ENCODE measurements around the gene PPM1F.

DNA sequence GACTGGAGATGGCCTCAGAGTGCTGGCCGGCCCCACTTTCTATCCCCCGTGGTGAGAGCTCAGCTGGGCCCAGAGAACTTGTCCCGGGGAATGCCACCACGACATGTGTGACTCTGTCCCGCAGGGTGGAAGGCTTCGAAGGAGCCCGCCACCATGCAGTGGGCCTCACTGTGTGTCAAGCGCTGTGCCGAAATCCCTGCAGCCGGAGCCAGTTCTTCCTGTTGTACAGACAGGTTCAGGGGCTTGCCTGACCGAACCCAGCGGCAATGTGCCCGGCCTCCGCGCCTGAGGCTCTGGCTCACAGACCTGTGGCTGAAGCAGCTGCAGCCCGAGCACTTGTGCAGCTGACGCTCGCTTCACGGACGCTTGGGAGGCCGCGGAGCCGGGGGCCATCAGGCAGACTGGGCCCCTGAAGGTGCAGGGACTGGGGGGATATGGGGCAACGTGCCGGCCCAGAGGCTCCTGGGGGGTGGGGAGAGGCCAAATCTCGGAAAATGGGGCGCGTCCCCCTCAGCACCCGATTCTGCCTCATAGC lies 650 bp downstream of the PPM1F start:
- TF ChIP-seq GLIS3 (CRISPR knock-in tag; IDR thresholded peaks at IDR 0.05) (no peak), RARB (CRISPR knock-in tag; IDR thresholded peaks at IDR 0.05) (no peak), SNAI2 (CRISPR knock-in tag; IDR thresholded peaks at IDR 0.05) (no peak), ZNF70 (CRISPR knock-in tag; IDR thresholded peaks at IDR 0.05) (no peak), ZFP3 (CRISPR knock-in tag; IDR thresholded peaks at IDR 0.05) (no peak)
- TF ChIP-seq, protein P1, sequence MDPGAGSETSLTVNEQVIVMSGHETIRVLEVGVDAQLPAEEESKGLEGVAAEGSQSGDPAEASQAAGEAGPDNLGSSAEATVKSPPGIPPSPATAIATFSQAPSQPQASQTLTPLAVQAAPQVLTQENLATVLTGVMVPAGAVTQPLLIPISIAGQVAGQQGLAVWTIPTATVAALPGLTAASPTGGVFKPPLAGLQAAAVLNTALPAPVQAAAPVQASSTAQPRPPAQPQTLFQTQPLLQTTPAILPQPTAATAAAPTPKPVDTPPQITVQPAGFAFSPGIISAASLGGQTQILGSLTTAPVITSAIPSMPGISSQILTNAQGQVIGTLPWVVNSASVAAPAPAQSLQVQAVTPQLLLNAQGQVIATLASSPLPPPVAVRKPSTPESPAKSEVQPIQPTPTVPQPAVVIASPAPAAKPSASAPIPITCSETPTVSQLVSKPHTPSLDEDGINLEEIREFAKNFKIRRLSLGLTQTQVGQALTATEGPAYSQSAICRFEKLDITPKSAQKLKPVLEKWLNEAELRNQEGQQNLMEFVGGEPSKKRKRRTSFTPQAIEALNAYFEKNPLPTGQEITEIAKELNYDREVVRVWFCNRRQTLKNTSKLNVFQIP (CRISPR knock-in tag; IDR thresholded peaks at IDR 0.05; ENCODE audit: borderline replicate concordance, low read depth) = no peak

Measured in SK-N-SH treated with all-trans-retinoic acid at 6 μM for 48 hours (cell line).